Esophagus (tissue), 2 donors: ENCODE results near the gene HDLBP. TPM values are rescaled to one million over a fixed set of nuclear protein-coding genes. Genes with fewer than 3 reads are reported as not detected.

Experiments
- H3K27ac ChIP-seq, 2 donors: one replicate each; pipeline ENCODE4 v1.5.1; 2013; ENCODE audit warnings: low read depth in 2 of 2, mild to moderate bottlenecking in 2 of 2, inconsistent platforms in 1 of 2, low read length in 1 of 2, moderate library complexity in 1 of 2
- H3K27me3 ChIP-seq, 2 donors: one replicate each; pipeline ENCODE4 v1.6.1; 2013; ENCODE audit warnings: low read length in 2 of 2, control low read depth in 1 of 2, mild to moderate bottlenecking in 1 of 2; ENCODE audit not compliant: insufficient read depth in 2 of 2, control insufficient read depth in 1 of 2
- H3K36me3 ChIP-seq, 2 donors: one replicate each; pipeline ENCODE4 v1.6.1; 2013; ENCODE audit warnings: low read length in 1 of 2; ENCODE audit not compliant: control insufficient read depth in 2 of 2, insufficient read depth in 2 of 2
- H3K4me1 ChIP-seq, 2 donors: one replicate each; pipeline ENCODE4 v1.6.1; 2013; ENCODE audit warnings: low read length in 1 of 2; ENCODE audit not compliant: control insufficient read depth in 2 of 2, insufficient read depth in 2 of 2
- H3K4me3 ChIP-seq, 2 donors: one replicate each; pipeline ENCODE4 v1.5.1; 2013; ENCODE audit warnings: low read length in 2 of 2, mild to moderate bottlenecking in 2 of 2, low read depth in 1 of 2, moderate library complexity in 1 of 2
- H3K9me3 ChIP-seq, 2 donors: one replicate each; pipeline ENCODE4 v1.6.1; 2013; ENCODE audit warnings: mild to moderate bottlenecking in 2 of 2, low read depth in 1 of 2, low read length in 1 of 2, moderate library complexity in 1 of 2; ENCODE audit not compliant: control insufficient read depth in 2 of 2, insufficient read depth in 1 of 2
- WGBS, 2 donors: extraction: QIAGEN DNeasy Blood & Tissue Kit; methylation state at CpG; one replicate each; pipeline ENCODE4 v1.1.7; 2013; 5-methylcytosine and 5-hydroxymethylcytosine counted together
- polyA plus RNA-seq, 2 donors: library from polyadenylated mRNA; stranded (reverse); fragments of 200-250 nt; gene quantifications; one replicate each; pipeline ENCODE4 v1.2.3, GENCODE V29; 2013
- donor health status: healthy with polysubstance abuse.
- donor health status: Bipolar disorder and iron deficiency.

Gene HDLBP
- polyA plus RNA-seq, 2 donors: 158 to 197 TPM

DNA sequence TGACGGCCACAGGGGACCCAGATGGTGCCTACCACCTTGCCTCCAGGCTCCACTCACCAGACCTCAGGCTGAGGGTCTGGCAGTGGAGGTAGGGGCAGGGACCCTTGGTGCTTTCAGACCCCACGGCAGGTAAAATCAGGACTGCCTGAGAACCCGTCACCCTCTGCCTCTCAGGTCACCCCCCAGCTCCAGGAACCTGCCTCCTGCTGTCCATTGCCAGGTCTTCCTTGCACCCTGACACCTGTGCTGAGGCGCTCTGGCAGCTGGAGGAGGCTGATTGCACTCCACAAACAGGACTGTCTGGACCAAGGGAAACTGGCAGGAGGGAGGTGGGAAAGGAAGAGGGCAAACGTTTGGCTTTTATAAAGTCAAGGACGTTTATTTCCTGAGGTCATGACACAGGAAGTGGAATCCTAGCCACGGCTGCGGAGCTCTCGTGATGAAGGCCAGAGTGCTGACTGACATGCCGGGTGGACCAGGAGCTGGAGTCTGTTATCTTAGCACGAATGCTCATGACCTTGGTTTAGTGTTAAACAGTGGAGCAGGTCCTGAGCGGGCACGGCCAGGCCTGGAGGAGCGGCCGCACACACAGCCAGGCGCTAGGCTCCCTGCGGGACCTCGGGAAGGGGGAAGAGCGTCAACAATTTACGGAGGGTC is 86.5 kb downstream of the HDLBP start:
- Histone ChIP-seq H3K27me3 (no peaks in the 10 kb centered on the region), H3K36me3 (peaks cover 23 to 71% of the 10 kb centered on the region in 2 donors), H3K27ac (no peak overlapping the region), H3K9me3 (no peaks in the 10 kb centered on the region), H3K4me3 (no peak overlapping the region), H3K4me1 (peaks cover 0 to 2% of the 10 kb centered on the region in 2 donors)
- WGBS, 2 donors: 75 to 78% methylated on average over 20 of the region's 20 CpGs

- Histone ChIP-seq H3K27me3 (no peaks in the 10 kb centered on the region), H3K27ac (no peak overlapping the region), H3K4me1 (peaks cover 0 to 4% of the 10 kb centered on the region in 2 donors), H3K9me3 (no peaks in the 10 kb centered on the region), H3K36me3 (peaks cover 23 to 65% of the 10 kb centered on the region in 2 donors), H3K4me3 (no peak overlapping the region)
- 90 to 93% methylated on average over 26 of the region's 26 CpGs for WGBS, 2 donors
Observed at GRCh38 chr2:241228081-241228859, 87.2 kb downstream of the HDLBP start.

GRCh38 chr2:241227594-241227993 is 87.9 kb downstream of the HDLBP start:
- Histone ChIP-seq H3K4me3 (no peak overlapping the region), H3K27me3 (no peaks in the 10 kb centered on the region), H3K4me1 (peaks cover 0 to 2% of the 10 kb centered on the region in 2 donors), H3K9me3 (no peaks in the 10 kb centered on the region), H3K36me3 (peaks cover 23 to 59% of the 10 kb centered on the region in 2 donors), H3K27ac (no peak overlapping the region)
- 83 to 88% methylated on average over 8 of the region's 8 CpGs for WGBS, 2 donors

DNA sequence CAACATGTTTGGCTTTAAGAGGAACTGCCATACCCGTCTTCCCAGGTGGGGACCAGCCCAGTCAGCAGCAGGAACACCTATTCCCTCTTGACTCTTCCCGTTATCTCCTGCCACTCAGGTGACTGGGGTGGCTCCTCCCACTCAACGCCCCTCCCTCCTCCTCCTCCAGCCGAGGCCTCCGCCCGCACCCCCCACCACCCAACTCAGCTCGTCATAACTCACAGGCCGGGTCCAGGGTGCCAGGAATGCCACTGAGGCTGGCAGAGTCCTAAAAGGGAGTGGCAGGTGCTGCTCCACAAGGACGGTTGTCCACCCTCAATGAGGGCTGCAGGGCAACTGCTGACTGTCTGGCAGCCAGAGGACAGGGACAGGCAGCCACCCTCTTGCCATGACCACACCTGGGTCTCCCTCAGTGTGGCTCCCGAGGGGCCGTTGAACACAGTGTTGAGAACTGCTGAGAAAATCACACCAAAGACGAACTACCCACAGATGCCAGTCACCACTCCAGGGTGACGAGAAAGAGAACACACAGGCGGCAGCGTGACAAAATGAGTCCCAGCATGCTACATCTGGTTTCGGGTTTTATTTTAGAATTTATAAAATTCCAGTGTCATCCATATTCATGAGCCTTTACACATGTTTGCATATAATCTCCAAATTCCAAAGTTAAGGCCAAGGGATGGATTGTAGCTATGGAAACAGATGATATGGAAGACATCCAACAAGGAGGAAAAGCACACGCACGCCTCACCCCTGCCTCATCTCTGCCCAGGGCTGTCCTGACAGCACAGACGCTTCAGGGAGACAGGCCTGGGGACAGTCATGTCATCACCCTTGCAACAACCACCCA is 88.5 kb downstream of the HDLBP start:
- Histone ChIP-seq H3K9me3 (no peaks in the 10 kb centered on the region), H3K36me3 (peaks cover 23 to 58% of the 10 kb centered on the region in 2 donors), H3K4me1 (peaks cover 0 to 2% of the 10 kb centered on the region in 2 donors), H3K27ac (no peak overlapping the region), H3K27me3 (no peaks in the 10 kb centered on the region), H3K4me3 (no peak overlapping the region)
- 81 to 82% methylated on average over 19 of the region's 19 CpGs for WGBS, 2 donors

GRCh38 chr2:241225983-241226382 is 89.5 kb downstream of the HDLBP start:
- WGBS, 2 donors: 92 to 93% methylated on average over 16 of the region's 16 CpGs
- peaks cover 23 to 51% of the 10 kb centered on the region in 2 donors for H3K36me3 ChIP-seq
- H3K9me3 ChIP-seq: no peaks in the 10 kb centered on the region
- H3K27me3 ChIP-seq: no peaks in the 10 kb centered on the region
- H3K4me1 ChIP-seq: peaks cover 0 to 2% of the 10 kb centered on the region in 2 donors
- no peak overlapping the region for H3K4me3 ChIP-seq
- H3K27ac ChIP-seq: no peak overlapping the region

GRCh38 chr2:241225545-241225944 is 89.9 kb downstream of the HDLBP start:
- H3K27me3 ChIP-seq: no peaks in the 10 kb centered on the region
- no peak overlapping the region for H3K27ac ChIP-seq
- peaks cover 22 to 48% of the 10 kb centered on the region in 2 donors for H3K36me3 ChIP-seq
- peaks cover 0 to 2% of the 10 kb centered on the region in 2 donors for H3K4me1 ChIP-seq
- H3K4me3 ChIP-seq: no peak overlapping the region
- H3K9me3 ChIP-seq: no peaks in the 10 kb centered on the region
- WGBS, 2 donors: 86 to 90% methylated on average over 16 of the region's 16 CpGs

- Histone ChIP-seq H3K9me3 (no peaks in the 10 kb centered on the region), H3K4me3 (no peak overlapping the region), H3K4me1 (peaks cover 0 to 2% of the 10 kb centered on the region in 2 donors), H3K27me3 (no peaks in the 10 kb centered on the region), H3K36me3 (peaks cover 16 to 43% of the 10 kb centered on the region in 2 donors), H3K27ac (no peak overlapping the region)
- WGBS, 2 donors: 79 to 80% methylated on average over 8 of the region's 8 CpGs
Observed at GRCh38 chr2:241224851-241225438, 90.5 kb downstream of the HDLBP start.

GRCh38 chr2:241224018-241224850 is 91.2 kb downstream of the HDLBP start:
- Histone ChIP-seq H3K4me1 (peaks cover 0 to 2% of the 10 kb centered on the region in 2 donors), H3K27ac (no peak overlapping the region), H3K9me3 (no peaks in the 10 kb centered on the region), H3K4me3 (no peak overlapping the region), H3K36me3 (peaks cover 10 to 37% of the 10 kb centered on the region in 2 donors), H3K27me3 (no peaks in the 10 kb centered on the region)
- 38 to 40% methylated on average over 26 of the region's 26 CpGs for WGBS, 2 donors
